Hepatocyte (in vitro differentiated cells): ENCODE results near the gene QRICH1.

Source experiments
- CTCF ChIP-seq: fragments of 200-600 bp; sonication (generic); IDR thresholded peaks from 2 replicates; pipeline ENCODE4 v1.5.1; 2016; ENCODE audit warnings: antibody characterized with exemption, mild to moderate bottlenecking; ENCODE audit not compliant: poor library complexity
- EZH2 ChIP-seq: fragments of 200-600 bp; sonication (generic); IDR thresholded peaks from 2 replicates; pipeline ENCODE4 v1.6.1; 2016; ENCODE audit warnings: antibody characterized with exemption, mild to moderate bottlenecking, borderline replicate concordance
- EZH2phosphoT487 ChIP-seq: fragments of 200-600 bp; sonication (generic); IDR thresholded peaks from one replicate; pipeline ENCODE4 v1.6.1; 2018; ENCODE audit warnings: antibody characterized with exemption, mild to moderate bottlenecking, low read depth, moderate library complexity; ENCODE audit not compliant: unreplicated experiment, severe bottlenecking

- no peak for TF ChIP-seq CTCF
- TF ChIP-seq EZH2phosphoT487 = no peak
- no peak for TF ChIP-seq EZH2
Measured at GRCh38 chr3:49035281-49035680, 58.6 kb downstream of the QRICH1 start.
